Head of caudate nucleus (tissue), 42 donors: ENCODE results near the gene ZBBX.
A peak's percentile ranks its signal among the peaks of the same experiment; 100 is the strongest.
"Not testable (repeated sequence)": the region's sequence is repeated elsewhere in the genome, so short reads cannot be mapped to it uniquely, and the experiment has no call there.

ENCODE experiments used
- DNase-seq, 42 donors: peaks; one replicate each; pipeline versions ENCODE4 v3.0.0 to v3.0.0-alpha.2; 2020 to 2021; ENCODE audit warnings: mixed read lengths in 7 of 42
- intact Hi-C: fragments of 100-400 bp; cut with DNase I; formaldehyde crosslinking; loops from one replicate; pipeline ENCODE4 v1.15.0; 2022

ZBBX gene, protein sequence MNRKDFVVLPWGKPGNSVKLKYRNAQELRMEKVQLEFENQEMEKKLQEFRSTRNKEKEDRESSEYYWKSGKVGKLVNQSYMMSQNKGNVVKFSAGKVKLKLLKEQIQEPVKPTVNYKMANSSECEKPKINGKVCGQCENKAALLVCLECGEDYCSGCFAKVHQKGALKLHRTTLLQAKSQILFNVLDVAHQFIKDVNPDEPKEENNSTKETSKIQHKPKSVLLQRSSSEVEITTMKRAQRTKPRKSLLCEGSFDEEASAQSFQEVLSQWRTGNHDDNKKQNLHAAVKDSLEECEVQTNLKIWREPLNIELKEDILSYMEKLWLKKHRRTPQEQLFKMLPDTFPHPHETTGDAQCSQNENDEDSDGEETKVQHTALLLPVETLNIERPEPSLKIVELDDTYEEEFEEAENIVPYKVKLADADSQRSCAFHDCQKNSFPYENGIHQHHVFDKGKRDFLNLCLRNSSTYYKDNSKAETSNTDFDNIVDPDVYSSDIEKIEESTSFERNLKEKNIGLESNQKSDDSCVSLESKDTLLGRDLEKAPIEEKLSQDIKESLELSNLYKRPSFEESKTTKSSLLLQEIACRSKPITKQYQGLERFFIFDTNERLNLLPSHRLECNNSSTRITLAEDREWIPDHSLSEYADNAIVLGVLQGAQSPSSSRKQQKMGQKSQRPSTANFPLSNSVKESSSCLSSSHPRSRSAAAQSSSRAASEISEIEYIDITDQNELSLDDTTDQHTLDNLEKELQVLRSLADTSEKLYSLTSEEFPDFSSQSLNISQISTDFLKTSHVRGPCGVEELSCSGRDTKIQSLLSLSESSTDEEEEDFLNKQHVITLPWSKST

DNA sequence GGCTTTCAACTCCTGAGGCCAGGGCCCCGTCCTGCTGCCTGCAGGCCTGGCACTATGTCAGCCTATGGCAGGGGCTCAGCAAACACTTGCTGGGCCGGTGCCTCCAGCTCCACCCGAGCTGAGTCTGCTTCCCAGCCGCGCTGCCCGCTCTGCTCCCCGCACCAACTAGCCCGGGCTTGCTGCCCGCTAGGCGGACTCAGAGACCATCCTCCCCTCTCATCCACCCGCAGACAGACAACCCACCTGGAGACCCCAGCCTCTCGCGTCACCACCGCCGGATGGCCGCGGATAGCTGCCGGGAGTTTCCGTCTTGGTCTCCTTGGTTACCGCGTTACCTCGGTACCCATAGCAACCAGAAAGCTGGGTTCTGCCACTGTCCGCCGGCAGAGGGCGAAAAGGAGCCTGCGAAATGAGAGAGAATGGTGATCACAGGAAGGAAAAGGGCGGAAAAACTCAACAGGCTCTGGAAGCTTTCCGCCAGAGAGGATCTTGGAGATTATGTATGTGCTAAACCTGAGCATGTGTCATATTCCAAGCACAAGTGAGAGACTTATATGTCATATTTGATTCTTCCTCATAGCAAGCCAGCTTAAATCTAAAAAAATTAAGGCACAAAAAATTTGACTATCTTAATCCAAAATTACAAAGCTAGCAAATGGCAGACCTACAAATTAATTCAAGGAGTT is at the start of gene ZBBX:
TSS of gene ZBBX (minus strand) at position 294 of the 686 bp plus-strand sequence. CDS start 7,396 bp downstream, outside the sequence.
- peak; percentile 85 to 97 (median 93) for DNase-seq
- intact Hi-C loops, result no loop called here

DNA sequence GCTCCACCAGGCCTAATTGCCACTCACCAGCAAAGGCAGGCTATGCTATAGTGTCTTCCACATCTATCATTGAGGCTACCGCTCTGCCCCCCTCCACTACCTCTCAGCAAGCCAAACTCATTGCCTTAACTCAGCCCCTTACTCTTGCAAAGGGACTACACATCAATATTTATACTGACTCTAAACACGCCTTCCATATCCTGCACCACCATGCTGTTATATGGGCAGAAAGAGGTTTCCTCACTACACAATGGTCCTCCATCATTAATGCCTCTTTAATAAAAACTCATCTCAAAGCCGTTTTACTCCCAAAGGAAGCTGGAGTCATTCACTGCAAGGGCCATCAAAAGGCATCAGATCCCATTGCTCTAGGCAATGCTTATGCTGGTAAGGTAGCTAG is 46.9 kb upstream of the ZBBX start:
- intact Hi-C loops, DNase-seq: not testable (repeated sequence)

DNA sequence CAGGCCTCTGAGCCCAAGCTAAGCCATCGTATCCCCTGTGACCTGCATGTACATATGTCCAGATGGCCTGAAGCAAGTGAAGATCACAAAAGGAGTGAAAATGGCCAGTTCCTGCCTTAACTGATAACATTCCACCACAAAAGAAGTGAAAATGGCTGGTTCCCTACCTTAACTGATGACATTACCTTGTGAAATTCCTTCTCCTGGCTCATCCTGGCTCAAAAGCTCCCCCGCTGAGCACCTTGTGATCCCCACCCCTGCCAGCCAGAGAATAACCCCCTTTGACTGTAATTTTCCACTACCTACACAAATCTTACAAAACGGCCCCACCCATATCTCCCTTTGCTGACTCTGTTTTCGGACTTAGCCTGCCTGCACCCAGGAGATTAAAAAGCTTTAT is 42.3 kb upstream of the ZBBX start:
- DNase-seq, intact Hi-C loops: not testable (repeated sequence)

DNA sequence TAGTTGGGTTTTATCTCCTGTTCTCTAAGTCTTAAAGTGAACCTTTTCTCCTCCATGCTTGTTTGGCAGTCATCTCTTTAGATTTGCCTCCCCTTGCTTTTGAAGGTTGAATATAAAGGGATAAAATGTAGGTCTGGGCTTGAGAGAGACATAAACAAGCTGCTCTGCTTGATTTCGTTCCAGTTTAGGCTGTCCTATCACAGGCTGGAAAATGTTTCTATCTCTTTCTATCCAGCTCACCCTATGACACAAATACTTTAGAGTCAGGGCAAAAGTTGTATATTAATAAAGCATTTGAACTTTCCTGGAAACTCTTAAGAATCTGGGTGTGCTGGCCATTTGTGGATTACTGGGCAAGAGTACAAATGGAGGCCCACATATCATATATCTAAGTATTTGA is 29.5 kb upstream of the ZBBX start:
- intact Hi-C loops, result no loop called here
- no peak for DNase-seq

DNA sequence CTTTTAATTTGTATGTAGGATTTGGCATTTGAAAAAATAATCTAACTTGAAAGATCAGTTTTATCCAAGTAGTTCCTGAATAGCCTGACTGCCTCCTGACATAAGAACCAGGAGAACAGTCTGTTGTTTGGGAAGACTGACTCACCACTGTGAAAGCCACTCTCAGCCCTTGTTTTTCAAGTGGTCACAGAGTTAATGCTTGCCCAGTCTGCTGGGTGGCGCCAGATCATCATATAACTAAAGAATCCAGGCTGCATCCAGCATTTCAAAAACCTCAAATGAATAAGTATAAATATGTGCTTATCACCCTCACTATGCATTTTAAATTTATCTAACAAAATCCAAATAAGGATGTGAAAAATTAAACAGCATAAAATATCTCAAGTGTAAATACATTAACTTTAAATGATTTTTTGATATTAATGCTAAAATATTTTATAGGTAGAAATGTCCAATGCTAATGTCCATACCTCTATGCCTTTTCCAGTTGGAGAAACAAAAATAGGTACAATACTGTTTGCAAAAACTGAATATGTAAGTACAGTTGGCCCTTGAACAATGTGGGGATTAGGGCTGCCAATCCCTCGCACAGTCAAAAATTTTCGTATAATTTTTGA is 26.9 kb upstream of the ZBBX start:
- intact Hi-C loops, result no loop called here
- DNase-seq, result peak; percentile 13 to 86 (median 63)

DNA sequence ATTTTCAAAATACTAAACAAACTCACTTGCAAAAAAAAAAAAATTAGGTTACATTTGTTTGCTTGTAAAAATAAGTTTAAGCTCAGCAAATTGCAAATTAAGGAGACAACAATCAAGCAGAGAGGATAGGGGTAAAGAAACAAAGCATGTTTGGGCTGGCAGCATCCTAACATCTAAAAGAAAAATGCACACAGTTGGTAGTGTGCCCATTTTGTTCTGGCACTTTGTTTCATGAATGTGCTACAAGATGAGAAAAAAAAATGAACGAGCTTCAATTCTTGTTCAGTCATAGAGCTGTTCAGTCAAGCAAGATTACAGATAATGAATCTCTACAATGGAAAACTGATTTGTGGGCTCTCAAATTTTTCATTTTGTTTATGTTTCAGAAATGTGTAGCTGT is 17.7 kb upstream of the ZBBX start:
- intact Hi-C loops, result loop anchor here (10.0 kb wide), 1 partner anchor 287 kb away; no protein-coding TSS in a partner anchor
- DNase-seq, result no peak

DNA sequence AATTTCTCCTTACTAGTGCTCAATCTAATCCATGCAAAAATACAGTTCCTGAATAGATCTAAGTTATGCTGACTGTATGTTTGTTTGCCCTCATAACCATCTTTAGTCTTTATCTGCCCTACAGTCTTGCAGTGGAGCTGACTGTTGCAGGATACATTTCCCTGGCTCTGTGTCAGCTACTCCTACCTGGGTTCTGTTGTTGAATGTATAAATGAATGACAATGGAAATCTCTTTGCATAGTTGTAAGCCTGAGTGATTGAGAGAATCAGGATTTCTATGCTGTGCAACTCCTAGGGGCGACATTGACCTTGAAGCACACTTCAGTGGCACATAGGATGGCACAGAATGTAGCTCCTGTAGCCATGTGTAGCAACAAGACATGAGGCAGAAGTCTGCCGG is 16.0 kb upstream of the ZBBX start:
- intact Hi-C loops, result loop anchor here (10.0 kb wide), 1 partner anchor 289 kb away; no protein-coding TSS in a partner anchor
- no peak for DNase-seq

DNA sequence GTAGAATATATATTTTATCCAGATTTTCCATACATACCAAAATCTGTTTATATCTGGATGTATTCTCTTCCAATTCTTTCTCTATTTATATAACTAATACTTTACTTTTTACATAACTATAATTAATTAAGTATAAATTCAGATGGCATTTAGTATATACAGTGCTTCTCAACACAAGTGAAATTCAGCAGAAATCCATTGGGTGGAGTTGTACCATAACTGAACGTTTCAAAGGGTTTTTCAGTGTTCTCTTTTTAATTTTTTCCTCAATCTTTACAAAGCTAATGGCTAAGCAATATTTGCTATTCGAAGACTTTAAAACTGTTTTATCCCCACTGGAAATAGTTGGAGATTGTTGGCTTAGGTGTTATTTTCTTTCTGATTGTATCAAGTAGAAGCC is 13.9 kb upstream of the ZBBX start:
- DNase-seq, result peak in 1 of 42 donors; percentile 6
- intact Hi-C loops, result loop anchor here (10.0 kb wide), 1 partner anchor 291 kb away; no protein-coding TSS in a partner anchor

DNA sequence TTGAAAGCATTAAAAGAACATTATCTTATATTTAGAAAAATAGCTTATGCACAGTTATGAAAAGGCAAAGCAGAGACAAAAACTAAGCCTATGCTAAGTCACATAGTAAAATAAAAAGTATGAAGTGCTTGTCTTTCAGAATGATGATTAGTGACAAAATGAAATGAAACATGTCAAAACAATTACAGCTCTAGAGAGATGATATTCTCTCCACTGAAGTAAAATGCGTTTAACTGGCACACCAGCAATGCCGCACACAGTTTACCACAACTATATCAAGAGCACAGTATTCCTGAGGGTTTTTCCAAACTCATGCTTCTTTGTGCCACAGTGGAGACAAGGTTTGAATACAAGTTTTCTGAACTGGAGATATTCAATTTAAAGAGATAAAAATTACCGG is 2.1 kb upstream of the ZBBX start:
- no peak for DNase-seq
- intact Hi-C loops, result no loop called here

DNA sequence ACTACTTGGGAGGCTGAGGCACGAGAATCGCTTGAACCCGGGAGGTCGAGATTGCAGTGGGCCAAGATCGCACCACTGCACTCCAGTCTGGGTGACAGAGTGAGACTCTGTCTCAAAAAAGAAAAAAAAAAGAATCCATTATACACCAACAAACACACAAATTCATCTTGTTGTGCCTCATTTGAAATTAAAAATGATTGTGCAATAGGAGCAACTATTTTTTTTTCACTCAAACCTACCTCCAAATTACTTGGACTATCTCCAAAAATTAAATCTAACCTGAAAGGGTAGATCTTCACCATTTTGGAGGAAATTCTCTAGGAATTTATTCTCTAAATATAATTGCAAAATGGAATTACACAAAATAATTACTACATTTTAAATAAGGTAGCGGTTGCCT is 4.6 kb downstream of the ZBBX start:
- intact Hi-C loops, result no loop called here
- DNase-seq, result no peak

DNA sequence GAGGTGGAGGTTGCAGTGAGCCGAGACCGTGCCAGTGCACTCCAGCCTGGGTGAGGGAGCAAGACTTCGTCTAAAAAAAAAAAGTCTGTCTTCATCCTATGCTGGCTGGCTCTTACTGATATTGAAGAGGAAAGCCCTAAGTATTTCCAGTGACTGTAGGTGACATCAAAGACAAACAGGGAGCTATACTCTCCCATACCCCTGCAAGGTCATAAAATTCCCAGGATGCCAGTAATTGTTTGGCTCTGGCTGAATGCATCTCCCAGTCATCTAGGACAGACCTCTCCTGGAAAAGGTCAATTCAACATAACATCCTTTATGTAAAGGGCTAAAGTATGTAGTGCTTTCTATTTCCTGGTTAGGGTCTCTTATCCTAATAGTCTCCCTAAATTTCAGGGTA is 8.0 kb downstream of the ZBBX start:
- intact Hi-C loops, result no loop called here

DNA sequence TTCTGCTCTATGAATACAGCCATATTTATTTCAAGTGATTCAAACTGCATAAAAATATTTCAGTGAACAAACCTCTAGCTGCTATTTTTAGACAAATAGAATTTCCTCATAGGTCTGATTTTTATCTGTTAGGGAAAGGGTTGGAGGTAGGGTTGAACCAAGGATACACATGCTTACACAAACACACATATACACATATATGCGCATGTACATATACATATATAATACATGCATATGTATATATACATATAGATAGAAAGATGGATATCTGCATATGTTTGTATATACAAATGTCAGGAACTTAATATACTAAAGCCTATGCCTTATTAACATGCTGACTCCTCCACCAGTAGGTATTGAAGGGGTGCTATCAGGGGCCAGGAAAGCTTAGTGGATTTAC is 18.1 kb downstream of the ZBBX start:
- DNase-seq, result no peak
- intact Hi-C loops, result no loop called here

More for the DNA sequence above, 8.0 kb downstream of the ZBBX start:
- DNase-seq, result no peak

DNA sequence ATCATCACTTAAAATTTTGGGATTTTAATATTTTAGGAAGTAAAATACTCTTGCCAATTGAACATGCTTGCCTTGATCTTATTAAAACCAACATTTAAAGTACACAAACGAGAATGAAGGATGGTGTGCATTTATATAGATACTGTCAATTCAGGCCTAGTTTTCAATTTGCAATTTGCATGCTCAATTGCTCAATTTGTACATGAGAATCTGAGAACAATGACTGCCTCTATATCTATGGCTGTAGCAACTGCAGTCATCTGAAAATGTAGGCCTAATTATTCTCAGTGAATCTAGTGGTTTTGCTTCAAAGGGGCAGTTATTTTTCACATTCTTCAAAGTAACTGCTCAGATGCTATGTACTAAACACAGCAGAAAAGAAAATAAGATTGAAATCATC is 18.8 kb downstream of the ZBBX start:
- DNase-seq, result no peak
- intact Hi-C loops, result no loop called here

DNA sequence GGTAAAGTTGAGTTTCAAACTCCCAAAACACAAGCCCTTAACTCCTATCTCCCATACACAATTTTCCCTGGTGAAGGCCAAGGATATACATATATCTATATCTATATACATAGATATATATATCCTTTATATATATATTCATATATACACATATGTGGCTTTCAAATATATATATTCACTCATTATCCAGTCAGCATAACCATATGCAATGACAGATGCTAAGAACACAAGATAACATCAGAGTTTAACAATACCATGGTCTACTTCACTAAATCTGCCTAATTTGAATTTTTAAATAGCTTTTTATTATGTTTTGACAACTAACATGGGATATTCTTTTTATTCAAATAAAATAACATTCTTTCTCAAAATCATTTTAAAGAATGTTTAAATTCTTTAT is 24.7 kb downstream of the ZBBX start:
- DNase-seq, result no peak
- intact Hi-C loops, result no loop called here

DNA sequence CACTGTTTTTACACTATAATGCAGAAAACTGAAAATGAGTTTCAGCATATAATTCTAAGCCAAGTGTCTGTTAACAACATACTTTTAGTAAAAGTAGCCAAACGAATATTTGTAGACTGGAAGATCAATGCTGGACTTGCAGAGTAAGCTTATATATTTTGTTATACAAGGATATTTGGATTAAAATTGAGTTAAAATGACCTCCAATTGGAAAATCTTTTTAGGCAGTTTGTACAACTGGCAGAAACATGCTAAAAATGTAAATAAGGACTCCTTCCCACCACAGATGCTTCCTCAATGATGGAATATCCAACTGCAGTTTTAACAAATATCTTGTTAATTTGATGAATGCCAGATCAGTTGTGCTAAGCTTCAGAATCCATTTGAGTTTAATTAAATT is 25.3 kb downstream of the ZBBX start:
- intact Hi-C loops, result no loop called here
- DNase-seq, result no peak

DNA sequence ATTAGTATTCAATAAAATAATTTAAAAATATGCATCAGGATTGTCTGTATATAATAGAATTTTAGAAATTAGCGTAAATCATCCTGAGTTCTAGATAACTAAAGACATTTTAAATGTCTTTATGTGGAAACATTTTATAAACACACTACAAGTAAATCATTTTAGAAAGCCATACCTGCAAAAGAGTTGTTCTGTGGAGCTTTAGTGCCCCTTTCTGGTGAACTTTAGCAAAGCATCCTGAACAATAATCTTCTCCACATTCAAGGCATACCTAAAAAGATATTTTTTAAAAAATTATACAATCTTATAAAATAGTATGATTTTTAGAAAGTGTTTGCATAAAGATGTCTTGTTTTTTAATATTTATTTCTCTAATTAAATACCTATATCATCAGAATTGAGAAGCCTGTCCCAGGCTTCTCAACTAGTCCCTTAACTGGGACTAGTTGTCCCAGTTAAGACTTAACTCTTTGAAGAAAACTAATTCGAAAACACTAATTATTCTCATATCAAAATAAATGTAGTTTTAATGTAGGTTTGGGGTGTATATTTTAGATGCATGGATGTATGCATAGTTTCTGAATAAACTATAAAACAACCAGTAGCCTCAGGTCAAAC is 29.7 kb downstream of the ZBBX start:
- intact Hi-C loops, result no loop called here
- peak in 6 of 42 donors; percentile 2 to 35 (median 4) for DNase-seq

DNA sequence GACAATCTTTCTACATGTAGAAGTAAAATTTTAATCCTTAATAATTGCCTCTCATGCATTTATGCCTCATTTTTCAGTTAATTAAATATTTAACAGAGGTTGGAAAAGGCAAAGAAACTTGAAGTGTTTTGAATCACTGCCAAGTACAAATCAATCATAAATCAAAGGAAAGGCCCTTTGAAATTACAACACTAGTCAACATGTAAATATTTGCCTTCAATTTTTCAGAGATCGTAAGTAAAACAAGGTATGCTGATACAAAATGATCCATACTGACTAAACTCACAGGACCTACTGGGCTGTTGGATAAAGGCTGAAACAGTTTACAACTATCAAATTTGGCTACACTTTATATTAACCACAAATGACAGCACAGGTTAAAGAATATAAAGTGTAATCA is 33.9 kb downstream of the ZBBX start:
- no peak for DNase-seq
- intact Hi-C loops, result no loop called here

DNA sequence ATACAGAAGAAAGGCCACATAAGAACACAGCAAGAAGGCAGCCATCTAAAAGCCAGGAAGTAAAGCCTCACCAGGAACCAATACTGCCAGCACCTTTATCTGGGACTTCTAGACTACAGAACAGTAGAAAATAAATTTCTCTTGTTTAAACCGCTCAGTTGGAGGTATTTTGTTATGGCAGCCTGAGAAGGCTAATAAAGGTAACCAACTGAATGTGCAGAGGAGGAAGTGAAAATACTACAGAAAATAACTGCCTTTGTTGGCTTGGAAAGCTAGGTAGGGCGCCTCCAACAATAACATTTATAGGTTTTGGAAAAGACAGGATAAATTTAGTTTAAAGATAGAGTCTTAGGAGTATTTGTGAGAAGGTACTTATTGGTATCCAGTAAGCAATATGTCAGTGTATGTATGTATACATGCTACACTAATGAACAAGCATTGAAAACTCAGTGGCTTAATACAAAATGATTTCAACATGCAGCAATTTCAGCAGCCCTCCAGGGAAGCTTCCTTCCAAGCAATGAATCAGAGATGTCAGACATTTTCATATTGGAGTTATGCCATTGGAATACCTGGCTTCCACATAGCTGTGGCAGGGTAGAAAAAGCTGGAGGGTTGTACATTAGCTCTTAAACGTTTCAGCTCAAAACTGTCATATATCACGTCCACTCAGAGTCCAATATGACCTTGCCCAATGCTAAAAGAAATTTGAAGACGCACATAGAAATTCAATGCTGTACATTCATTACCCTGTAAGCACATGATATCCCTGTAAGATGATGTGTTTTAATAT is 48.9 kb downstream of the ZBBX start:
- intact Hi-C loops, result no loop called here
- no peak for DNase-seq
